SK-N-MC (cell line): Measurements from ENCODE around the gene RUNX2.

Experiments
- EZH2 ChIP-seq: fragments of 200-600 bp; sonication (generic); IDR thresholded peaks from one replicate; pipeline ENCODE4 v1.6.1; 2017; ENCODE audit warnings: antibody characterized with exemption
- FOXP2 ChIP-seq: optimal IDR thresholded peaks from 2 replicates; pipeline ENCODE3; 2011; ENCODE audit warnings: mild to moderate bottlenecking, moderate library complexity; ENCODE audit not compliant: insufficient read depth; ENCODE audit errors: extremely low read length, control extremely low read depth
- POLR2AphosphoS5 ChIP-seq: IDR thresholded peaks from 2 replicates; pipeline ENCODE4 v1.6.1; 2012; ENCODE audit warnings: mild to moderate bottlenecking, low read depth, low read length, borderline replicate concordance

DNA sequence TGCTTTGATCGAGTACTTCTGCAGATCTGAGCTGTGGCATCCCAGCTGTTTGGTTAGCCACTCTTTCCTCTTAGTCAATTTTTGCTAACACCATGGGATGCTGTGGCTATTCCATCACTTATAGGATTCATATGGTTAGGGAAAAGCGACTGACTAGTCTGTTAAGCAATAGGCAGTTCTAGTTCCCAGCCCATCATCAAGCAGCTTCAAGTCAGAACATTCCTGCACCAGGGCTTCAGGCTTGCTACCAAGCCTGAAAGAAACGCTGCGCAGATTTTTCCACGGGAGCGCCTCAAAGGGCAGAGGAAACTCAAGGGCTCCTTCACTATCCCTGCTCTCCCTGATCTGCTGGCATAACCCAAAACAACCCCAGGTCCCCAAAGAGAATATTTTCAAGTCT lies 209.4 kb downstream of the RUNX2 start:
- TF ChIP-seq EZH2 (no peak), POLR2AphosphoS5 (no peak), FOXP2 (no peak)
